Caki2 (cell line): ENCODE data around the gene TAMALIN. TPM values are rescaled to one million over a fixed set of nuclear protein-coding genes. Genes with fewer than 3 reads are reported as not detected.
A peak's percentile ranks its signal among the peaks of the same experiment; 100 is the strongest.
"Not testable (repeated sequence)": the region's sequence is repeated elsewhere in the genome, so short reads cannot be mapped to it uniquely, and the experiment has no call there.

Experiments
- DNase-seq: peaks from one replicate; pipeline ENCODE4 v3.0.0-alpha.2; 2015; ENCODE audit warnings: low read depth
- in situ Hi-C: cut with HindIII; loops from 2 replicates; pipeline ENCODE4 v1.10.0; 2016; ENCODE audit warnings: low sequenced_read_pairs, low pct_unique_long_range_greater_than_20kb, mixed read lengths
- total RNA-seq: library from RNA; depleted of rRNA; stranded (reverse); fragments of >200 nt; shearing (Covaris generic); gene quantifications from 2 replicates; pipeline ENCODE4 v1.2.3, GENCODE V29; 2014; ENCODE audit warnings: low replicate concordance

TAMALIN gene
- total RNA-seq, 1 experiment from 2014 or later = not detected

GRCh38 chr12:51979306-51979705 lies 27.4 kb upstream of the TAMALIN start:
- DNase-seq, in situ Hi-C loops: not testable (repeated sequence)

GRCh38 chr12:51980051-51980808 lies 26.5 kb upstream of the TAMALIN start:
- peak; percentile 87 for DNase-seq
- in situ Hi-C loops = no loop called here

- in situ Hi-C loops = no loop called here
- no peak for DNase-seq
Observed at GRCh38 chr12:51980809-51981127, 26.0 kb upstream of the TAMALIN start.

GRCh38 chr12:51984657-51985056 lies 22.1 kb upstream of the TAMALIN start:
- DNase-seq = no peak
- in situ Hi-C loops = no loop called here

GRCh38 chr12:51985154-51985835 lies 21.5 kb upstream of the TAMALIN start:
- in situ Hi-C loops = no loop called here
- DNase-seq = no peak

GRCh38 chr12:51986834-51987233 lies 19.9 kb upstream of the TAMALIN start:
- DNase-seq = no peak
- in situ Hi-C loops = no loop called here

- DNase-seq = no peak
- in situ Hi-C loops = no loop called here
Observed at GRCh38 chr12:51992246-51992645, 14.5 kb upstream of the TAMALIN start.

- no peak for DNase-seq
- in situ Hi-C loops = no loop called here
Observed at GRCh38 chr12:51994539-51994820, 12.3 kb upstream of the TAMALIN start.

- DNase-seq = no peak
- in situ Hi-C loops = no loop called here
Observed at GRCh38 chr12:51994959-51995358, 11.8 kb upstream of the TAMALIN start.

GRCh38 chr12:51997136-51997535 lies 9.6 kb upstream of the TAMALIN start:
- no peak for DNase-seq
- in situ Hi-C loops = no loop called here

- in situ Hi-C loops = no loop called here
- no peak for DNase-seq
Observed at GRCh38 chr12:52003016-52003550, 3.7 kb upstream of the TAMALIN start.

- DNase-seq = no peak
- in situ Hi-C loops = no loop called here
Observed at GRCh38 chr12:52003591-52003990, 3.2 kb upstream of the TAMALIN start.

GRCh38 chr12:52004042-52004648 lies 2.6 kb upstream of the TAMALIN start:
- in situ Hi-C loops = no loop called here
- DNase-seq = peak; percentile 65

- in situ Hi-C loops = no loop called here
- no peak for DNase-seq
Observed at GRCh38 chr12:52005218-52005902, 1.4 kb upstream of the TAMALIN start.

GRCh38 chr12:52005903-52006703 lies 643 bp upstream of the TAMALIN start:
- DNase-seq = no peak
- in situ Hi-C loops = no loop called here

- no peak for DNase-seq
- in situ Hi-C loops = no loop called here
Observed at GRCh38 chr12:52007158-52007921, 594 bp downstream of the TAMALIN start.

GRCh38 chr12:52007982-52008510 lies 1.3 kb downstream of the TAMALIN start:
- in situ Hi-C loops = no loop called here
- DNase-seq = no peak
